AG10803 (cell line): ENCODE results near the gene ABTB1.

Experiments used
- DNase-seq: peaks from one replicate; pipeline ENCODE4 v3.0.0; 2010; ENCODE audit warnings: low read depth
- H3K4me3 ChIP-seq: 2 replicates; pipeline ENCODE4 v1.5.1; 2011; ENCODE audit warnings: mild to moderate bottlenecking, low read length, control low read depth
- TF ChIP-seq, protein P1 (sequence below): conservative IDR thresholded peaks from 2 replicates; pipeline ENCODE4 v1.5.1; 2011; ENCODE audit warnings: mild to moderate bottlenecking, low read length, control low read depth, inconsistent platforms

ABTB1 gene

GRCh38 chr3:127706785-127707351 is 34.1 kb downstream of the ABTB1 start:
- TF ChIP-seq, protein P1, sequence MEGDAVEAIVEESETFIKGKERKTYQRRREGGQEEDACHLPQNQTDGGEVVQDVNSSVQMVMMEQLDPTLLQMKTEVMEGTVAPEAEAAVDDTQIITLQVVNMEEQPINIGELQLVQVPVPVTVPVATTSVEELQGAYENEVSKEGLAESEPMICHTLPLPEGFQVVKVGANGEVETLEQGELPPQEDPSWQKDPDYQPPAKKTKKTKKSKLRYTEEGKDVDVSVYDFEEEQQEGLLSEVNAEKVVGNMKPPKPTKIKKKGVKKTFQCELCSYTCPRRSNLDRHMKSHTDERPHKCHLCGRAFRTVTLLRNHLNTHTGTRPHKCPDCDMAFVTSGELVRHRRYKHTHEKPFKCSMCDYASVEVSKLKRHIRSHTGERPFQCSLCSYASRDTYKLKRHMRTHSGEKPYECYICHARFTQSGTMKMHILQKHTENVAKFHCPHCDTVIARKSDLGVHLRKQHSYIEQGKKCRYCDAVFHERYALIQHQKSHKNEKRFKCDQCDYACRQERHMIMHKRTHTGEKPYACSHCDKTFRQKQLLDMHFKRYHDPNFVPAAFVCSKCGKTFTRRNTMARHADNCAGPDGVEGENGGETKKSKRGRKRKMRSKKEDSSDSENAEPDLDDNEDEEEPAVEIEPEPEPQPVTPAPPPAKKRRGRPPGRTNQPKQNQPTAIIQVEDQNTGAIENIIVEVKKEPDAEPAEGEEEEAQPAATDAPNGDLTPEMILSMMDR: no peak
- no peak overlapping the region for H3K4me3 ChIP-seq
- DNase-seq: no peak

GRCh38 chr3:127707851-127708411 is 35.2 kb downstream of the ABTB1 start:
- TF ChIP-seq, protein P1: no peak
- H3K4me3 ChIP-seq: no peak overlapping the region
- no peak for DNase-seq

- DNase-seq: no peak
- TF ChIP-seq, protein P1: no peak
- no peak overlapping the region for H3K4me3 ChIP-seq
Measured at GRCh38 chr3:127708837-127709236, 36.1 kb downstream of the ABTB1 start.

GRCh38 chr3:127709320-127710060 is 36.7 kb downstream of the ABTB1 start:
- no peak overlapping the region for H3K4me3 ChIP-seq
- TF ChIP-seq, protein P1: no peak
- DNase-seq: no peak

GRCh38 chr3:127710155-127710941 is 37.6 kb downstream of the ABTB1 start:
- DNase-seq: no peak
- no peak overlapping the region for H3K4me3 ChIP-seq
- TF ChIP-seq, protein P1: no peak

GRCh38 chr3:127711021-127711695 is 38.4 kb downstream of the ABTB1 start:
- DNase-seq: no peak
- no peak overlapping the region for H3K4me3 ChIP-seq
- TF ChIP-seq, protein P1: no peak
